ENCODE measurements around the gene ETFA. TPM values are rescaled to one million over a fixed set of nuclear protein-coding genes. Genes with fewer than 3 reads are reported as not detected.

Gene ETFA
- total and polyA plus RNA-seq, 2 donors from 2014 or later: 90.1 to 261 TPM

DNA sequence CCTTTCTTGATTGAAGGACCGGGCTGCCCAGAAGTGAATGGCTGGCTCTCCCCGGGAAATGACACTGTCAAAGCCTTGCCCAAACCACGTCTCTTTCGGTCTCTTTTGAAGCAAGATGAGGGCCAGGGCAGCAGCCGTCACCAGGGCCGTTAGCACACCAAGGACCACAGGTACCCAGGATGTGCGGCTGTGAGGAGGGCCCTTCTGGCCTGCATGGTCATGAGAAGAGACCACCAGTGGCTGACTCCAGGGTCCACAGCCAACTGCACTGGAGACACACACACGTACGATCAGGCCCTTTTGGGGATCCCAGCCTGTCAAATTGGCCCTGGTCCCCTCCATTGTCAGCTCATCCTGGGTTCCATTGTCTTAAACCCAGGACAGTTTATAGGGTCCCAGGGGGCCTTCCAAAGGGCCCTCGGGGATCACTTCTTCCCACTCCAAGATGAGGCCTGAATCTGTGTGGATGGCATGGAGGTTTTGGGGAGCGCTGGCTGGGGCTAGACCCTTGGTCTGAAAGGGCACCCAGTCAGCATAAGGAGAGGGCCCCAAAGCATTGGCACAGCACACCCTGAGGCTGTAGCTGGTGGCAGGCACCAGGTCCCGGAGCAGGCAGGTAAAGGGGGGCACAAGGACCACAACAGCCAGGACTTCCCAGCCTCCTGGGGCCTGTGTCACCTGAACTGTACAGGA, 50.9 kb downstream of the ETFA start:
- Histone ChIP-seq H3K36me3 (ENCODE audit: control insufficient read depth in 2 of 3, insufficient read depth in 3 of 3, low read length in 3 of 3) (peaks cover 2 to 22% (median 17%) of the 10 kb centered on the region in 3 donors), H3K4me3 (ENCODE audit: low read length in 3 of 3) (no peak overlapping the region), H3K27me3 (ENCODE audit: control insufficient read depth, insufficient read depth, low read length) (no peaks in the 10 kb centered on the region), H3K9ac (ENCODE audit: low read length in 3 of 3) (no peak overlapping the region), H3K4me1 (ENCODE audit: control insufficient read depth in 2 of 3, insufficient read depth in 2 of 3, low read depth in 1 of 3, low read length in 3 of 3) (no peaks in the 10 kb centered on the region), H3K27ac (ENCODE audit: low read depth in 2 of 2, low read length in 2 of 2) (no peak overlapping the region), H3K9me3 (ENCODE audit: control insufficient read depth in 2 of 3, insufficient read depth in 1 of 3, low read length in 3 of 3) (peaks cover 2 to 8% (median 4%) of the 10 kb centered on the region in 3 donors)
- DNase-seq (no peak), FAIRE-seq (no peak)
- TF ChIP-seq, protein P1, sequence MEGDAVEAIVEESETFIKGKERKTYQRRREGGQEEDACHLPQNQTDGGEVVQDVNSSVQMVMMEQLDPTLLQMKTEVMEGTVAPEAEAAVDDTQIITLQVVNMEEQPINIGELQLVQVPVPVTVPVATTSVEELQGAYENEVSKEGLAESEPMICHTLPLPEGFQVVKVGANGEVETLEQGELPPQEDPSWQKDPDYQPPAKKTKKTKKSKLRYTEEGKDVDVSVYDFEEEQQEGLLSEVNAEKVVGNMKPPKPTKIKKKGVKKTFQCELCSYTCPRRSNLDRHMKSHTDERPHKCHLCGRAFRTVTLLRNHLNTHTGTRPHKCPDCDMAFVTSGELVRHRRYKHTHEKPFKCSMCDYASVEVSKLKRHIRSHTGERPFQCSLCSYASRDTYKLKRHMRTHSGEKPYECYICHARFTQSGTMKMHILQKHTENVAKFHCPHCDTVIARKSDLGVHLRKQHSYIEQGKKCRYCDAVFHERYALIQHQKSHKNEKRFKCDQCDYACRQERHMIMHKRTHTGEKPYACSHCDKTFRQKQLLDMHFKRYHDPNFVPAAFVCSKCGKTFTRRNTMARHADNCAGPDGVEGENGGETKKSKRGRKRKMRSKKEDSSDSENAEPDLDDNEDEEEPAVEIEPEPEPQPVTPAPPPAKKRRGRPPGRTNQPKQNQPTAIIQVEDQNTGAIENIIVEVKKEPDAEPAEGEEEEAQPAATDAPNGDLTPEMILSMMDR (IDR thresholded peaks at IDR 0.05; ENCODE audit: borderline replicate concordance, extremely low read depth, insufficient read depth): no peak
- intact Hi-C loops (cut with DNase I): no loop called here

DNA sequence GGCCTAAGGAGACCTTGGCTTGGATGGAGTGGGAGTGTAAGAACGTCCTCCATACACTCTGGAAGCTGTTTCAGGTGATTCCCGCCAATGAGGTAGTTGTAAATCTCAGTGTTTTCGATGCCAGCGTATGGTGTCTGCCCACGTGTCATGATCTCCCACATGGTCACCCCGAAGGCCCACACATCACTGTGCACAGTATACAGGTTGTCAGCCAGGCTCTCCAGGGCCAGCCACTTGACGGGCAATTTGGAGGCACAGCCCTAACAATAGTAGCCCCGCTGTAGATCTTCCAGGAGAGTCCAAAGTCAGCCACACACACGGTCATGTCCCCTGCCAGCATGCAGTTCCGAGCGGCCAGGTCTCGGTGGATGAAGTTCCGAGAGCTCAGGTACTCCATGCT, 51.9 kb downstream of the ETFA start:
- peaks cover 2 to 22% (median 17%) of the 10 kb centered on the region in 3 donors for H3K36me3 ChIP-seq (ENCODE audit: control insufficient read depth in 2 of 3, insufficient read depth in 3 of 3, low read length in 3 of 3)
- no peak for FAIRE-seq

DNA sequence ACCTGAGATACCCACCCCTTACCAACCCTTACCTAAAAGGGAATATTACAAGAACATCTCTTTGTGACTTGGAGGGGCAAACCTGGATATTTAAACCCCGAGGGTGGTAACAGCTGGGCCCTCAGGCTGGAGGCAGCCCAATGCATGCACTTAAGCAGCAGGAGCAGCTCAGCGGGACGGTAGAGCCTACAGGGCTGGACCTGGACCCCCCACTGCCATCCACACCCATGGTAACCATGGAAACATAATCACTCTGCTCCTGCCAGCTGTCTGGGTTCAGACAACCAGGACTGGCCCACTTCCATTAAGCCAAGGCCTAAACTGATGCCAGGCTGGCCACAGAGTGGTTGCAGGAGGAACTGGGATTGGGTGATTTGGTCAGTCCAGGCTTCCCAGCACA, 52.8 kb downstream of the ETFA start:
- Histone ChIP-seq H3K27me3 (ENCODE audit: control insufficient read depth, insufficient read depth, low read length) (no peaks in the 10 kb centered on the region), H3K9ac (ENCODE audit: low read length in 3 of 3) (no peak overlapping the region), H3K9me3 (ENCODE audit: control insufficient read depth in 2 of 3, insufficient read depth in 1 of 3, low read length in 3 of 3) (peaks cover 2 to 8% (median 3%) of the 10 kb centered on the region in 3 donors), H3K27ac (ENCODE audit: low read depth in 2 of 2, low read length in 2 of 2) (no peak overlapping the region), H3K4me3 (ENCODE audit: low read length in 3 of 3) (no peak overlapping the region), H3K4me1 (ENCODE audit: control insufficient read depth in 2 of 3, insufficient read depth in 2 of 3, low read depth in 1 of 3, low read length in 3 of 3) (no peaks in the 10 kb centered on the region), H3K36me3 (ENCODE audit: control insufficient read depth in 2 of 3, insufficient read depth in 3 of 3, low read length in 3 of 3) (peaks cover 2 to 22% (median 17%) of the 10 kb centered on the region in 3 donors)
- intact Hi-C loops (cut with DNase I): no loop called here
- DNase-seq (no peak), FAIRE-seq (no peak)
- TF ChIP-seq, protein P1 (IDR thresholded peaks at IDR 0.05; ENCODE audit: borderline replicate concordance, extremely low read depth, insufficient read depth): no peak

More for the DNA sequence above, 51.9 kb downstream of the ETFA start:
- no peaks in the 10 kb centered on the region for H3K4me1 ChIP-seq (ENCODE audit: control insufficient read depth in 2 of 3, insufficient read depth in 2 of 3, low read depth in 1 of 3, low read length in 3 of 3)
- no peak for DNase-seq
- no peaks in the 10 kb centered on the region for H3K27me3 ChIP-seq (ENCODE audit: control insufficient read depth, insufficient read depth, low read length)
- no peak overlapping the region for H3K4me3 ChIP-seq (ENCODE audit: low read length in 3 of 3)
- peaks cover 2 to 8% (median 4%) of the 10 kb centered on the region in 3 donors for H3K9me3 ChIP-seq (ENCODE audit: control insufficient read depth in 2 of 3, insufficient read depth in 1 of 3, low read length in 3 of 3)
- intact Hi-C loops (cut with DNase I): no loop called here
- TF ChIP-seq, protein P1 (IDR thresholded peaks at IDR 0.05; ENCODE audit: borderline replicate concordance, extremely low read depth, insufficient read depth): no peak
- no peak overlapping the region for H3K9ac ChIP-seq (ENCODE audit: low read length in 3 of 3)
- no peak overlapping the region for H3K27ac ChIP-seq (ENCODE audit: low read depth in 2 of 2, low read length in 2 of 2)
